ENCODE results near the gene NRG3.

The NRG3 gene

DNA sequence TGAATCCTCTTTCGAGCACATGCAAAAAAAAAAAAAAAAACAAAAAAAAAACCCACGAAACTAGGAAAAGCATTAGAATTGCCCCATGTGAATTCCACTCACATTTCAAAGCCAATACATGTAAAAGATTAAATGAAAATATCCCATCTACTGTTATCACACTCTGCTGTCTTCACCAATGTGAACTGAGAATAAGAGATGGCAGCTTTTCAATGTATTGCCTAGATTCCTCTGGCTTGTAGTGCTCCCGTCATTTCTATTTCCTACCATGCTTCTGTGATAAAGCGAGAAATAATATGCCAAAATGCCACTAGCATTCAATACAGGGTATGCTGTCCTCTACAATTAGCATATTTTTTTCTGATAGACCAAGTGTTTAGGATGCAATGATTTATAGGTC lies 517.0 kb downstream of the NRG3 start:
- DNase-seq (ENCODE audit: low spot score): no peak

DNA sequence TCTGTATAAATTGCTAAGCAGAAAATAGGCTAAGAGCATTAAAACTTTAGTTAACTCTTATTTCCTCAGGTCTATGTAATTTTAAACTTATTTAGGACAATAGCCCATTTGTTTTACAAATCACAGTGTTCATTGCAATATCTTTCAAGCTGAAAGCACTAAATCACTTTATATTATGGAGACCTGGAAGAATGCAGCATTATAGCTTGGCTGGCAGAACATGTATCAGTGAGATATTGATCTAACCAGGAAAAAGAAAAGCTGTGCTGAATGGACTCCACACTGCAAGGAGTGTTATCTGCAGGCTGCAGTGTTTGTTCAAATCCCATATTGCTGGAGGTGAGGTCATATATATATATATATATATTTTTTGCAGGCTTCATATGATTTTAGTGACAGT lies 517.5 kb downstream of the NRG3 start:
- DNase-seq (ENCODE audit: low spot score): no peak

DNA sequence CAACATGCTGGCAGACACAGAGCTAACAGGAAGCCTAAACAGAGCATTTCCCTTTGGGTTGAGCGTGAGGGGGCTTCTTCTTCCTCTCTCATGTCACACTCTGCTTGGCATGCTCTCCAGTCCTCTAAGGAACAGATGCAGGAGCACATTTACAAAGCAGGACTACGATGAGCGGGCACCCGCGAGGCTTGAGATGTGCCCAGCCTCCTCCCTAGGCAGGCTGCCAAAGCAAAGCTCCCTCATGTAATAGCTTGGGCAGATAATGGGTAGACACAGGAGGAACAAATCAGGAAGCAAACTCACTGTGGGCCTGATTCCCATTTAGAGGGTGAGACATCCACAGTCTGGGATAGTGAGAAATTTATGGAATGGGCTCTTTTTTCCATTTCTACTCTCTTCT lies 519.1 kb downstream of the NRG3 start:
- DNase-seq (ENCODE audit: low spot score): no peak

DNA sequence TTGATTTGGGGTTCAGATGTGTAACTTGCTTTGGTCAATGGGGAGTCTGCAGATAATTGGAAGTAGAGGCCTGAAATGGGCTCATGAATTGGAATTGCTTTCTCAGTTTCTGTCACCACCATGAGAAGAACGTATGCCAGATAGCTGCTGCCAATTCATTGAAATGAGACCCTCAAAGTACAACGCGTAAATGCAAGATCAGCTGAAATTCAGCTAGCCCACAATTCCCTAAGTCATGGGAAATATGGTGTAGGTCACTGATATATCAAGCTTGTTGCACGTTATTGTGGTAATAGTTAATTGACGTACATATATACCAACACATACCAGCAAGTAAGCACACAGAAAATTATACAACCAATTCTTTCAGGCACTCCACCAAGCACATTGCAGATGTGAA lies 520.0 kb downstream of the NRG3 start:
- no peak for DNase-seq (ENCODE audit: low spot score)

DNA sequence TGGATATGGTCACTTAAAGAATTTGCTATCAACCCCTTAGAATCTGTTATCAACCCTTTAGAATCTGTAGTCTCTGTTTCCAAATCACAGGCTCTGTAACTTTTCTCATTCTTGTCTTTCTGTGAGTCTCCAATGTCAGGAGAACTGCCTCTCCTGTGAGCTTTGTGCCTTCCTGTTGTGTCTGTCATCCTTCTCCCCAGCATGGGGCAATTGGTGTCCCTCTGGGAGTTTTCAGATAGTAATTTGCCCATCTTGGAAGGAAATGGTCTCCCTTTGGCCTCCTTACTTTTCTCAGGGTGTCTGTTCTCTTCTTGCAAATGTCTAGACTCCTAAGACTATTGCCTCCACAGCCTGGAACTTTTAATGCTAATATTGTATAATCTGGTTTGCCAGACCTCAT lies 521.9 kb downstream of the NRG3 start:
- DNase-seq (ENCODE audit: low spot score): no peak

DNA sequence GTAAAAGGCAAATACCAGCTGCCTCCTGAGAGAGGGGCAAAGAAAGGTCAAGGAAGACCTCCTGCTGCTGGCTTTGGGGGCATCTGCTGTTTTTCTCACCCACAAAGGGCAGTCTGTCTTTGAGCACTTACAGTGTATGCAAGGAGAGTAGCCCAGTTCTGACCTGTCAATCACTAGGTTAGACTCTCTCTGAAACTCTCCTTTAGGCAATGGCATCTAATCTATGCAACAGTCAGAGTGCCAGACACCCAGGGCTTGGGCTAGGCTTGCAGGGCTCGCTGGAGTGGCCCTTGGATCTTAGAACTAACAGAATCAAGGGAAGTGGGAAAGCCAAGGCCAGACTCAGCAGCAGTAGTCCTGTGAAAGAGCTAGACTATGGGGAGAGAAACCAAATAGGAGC lies 522.9 kb downstream of the NRG3 start:
- DNase-seq (ENCODE audit: low spot score): no peak

DNA sequence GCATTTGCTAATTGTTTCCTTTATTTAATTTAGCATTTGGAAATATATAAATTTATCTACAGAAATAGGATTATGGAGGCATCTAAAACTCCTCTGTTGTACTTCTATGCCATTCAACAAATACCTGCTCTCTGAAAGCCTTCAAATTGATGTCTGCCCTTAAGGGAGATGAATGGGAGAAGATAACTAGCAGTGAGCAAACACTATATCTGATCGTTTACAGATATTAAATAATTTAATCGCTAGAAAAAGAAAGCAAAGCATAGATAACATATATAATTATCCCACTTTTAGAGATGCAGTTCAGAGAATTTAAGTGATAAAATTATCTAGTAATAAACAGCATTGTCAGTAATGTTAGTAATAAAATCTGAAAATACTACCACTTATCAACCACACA lies 524.9 kb downstream of the NRG3 start:
- no peak for DNase-seq (ENCODE audit: low spot score)

DNA sequence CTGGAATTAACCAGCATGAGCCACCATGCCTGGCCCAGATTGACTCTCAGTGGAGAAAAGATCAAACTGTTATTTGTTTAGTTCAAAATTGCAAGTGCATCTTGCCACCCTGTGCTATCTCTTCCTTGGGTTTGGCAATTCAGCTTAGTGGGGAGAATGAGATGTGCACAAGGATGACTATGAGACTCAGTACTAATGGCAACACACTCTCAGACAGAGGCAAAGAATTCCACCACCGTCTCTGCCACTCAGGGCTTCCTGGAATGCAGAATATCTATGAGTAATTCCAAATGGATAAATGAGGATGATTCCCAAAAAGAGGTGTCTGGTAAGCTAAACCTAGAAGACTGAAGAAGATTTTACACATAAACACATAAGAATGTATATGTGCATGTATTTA lies 525.8 kb downstream of the NRG3 start:
- DNase-seq (ENCODE audit: low spot score): no peak

DNA sequence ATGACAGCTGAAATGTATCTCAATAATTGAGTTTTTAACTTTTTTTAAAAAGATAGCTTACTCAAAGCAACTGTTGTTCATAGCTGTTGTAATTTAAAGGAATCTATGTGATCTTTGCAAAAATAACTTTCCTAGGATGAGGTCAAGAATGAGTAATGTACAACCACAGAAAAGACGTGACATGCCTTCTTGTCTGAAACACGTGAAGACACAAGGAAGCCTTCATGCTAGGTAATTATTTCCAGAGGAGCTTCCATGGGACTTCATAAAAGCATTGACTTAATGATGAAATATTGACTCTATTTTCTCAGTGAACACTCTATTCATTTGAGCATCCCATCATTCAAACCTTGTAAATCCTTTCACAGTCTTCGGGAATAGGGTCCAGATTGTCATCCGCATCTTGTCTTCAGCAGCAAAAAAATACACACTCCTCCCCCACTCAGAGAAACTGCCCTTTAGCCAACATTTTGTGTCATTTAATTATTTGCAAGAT lies 528.0 kb downstream of the NRG3 start:
- DNase-seq (ENCODE audit: low spot score): no peak

DNA sequence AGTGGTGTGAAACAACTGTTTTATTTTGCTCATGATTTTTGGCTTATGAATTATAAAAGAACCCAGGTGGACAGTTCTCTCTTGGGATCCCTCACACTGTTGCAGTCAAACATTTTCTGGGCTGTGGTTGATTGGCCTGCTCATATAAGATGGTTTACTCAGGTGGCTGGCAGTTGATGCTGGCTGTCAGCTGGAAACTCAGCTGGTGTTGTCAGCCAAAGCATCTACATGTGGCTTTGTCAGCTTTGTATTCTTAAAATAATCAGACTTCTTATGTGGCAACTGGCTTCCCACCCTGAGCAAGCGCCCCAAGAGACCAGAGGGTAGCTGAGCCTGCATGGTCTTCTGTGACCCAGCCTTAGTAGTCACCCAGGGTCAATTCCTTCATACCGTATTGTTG lies 534.7 kb downstream of the NRG3 start:
- no peak for DNase-seq (ENCODE audit: low spot score)

DNA sequence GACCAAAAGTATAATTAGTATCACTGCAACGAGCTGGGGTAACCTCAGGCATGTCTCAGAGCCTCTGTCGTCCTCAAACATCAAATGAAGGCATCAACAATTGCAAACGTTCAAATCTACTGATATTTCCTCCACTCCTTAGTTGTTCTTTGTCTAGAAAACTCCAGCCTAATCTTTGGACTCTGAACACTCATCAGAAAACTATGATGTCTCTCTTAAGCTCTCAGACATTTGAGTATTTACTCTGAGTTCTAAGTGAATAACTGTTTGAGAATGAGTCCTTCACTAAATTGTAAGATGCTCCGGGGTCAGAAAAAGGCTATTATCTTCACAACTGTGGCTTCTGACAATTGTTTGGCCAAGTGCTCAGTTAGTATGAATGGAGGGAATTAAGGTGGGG lies 536.4 kb downstream of the NRG3 start:
- DNase-seq (ENCODE audit: low spot score): no peak

DNA sequence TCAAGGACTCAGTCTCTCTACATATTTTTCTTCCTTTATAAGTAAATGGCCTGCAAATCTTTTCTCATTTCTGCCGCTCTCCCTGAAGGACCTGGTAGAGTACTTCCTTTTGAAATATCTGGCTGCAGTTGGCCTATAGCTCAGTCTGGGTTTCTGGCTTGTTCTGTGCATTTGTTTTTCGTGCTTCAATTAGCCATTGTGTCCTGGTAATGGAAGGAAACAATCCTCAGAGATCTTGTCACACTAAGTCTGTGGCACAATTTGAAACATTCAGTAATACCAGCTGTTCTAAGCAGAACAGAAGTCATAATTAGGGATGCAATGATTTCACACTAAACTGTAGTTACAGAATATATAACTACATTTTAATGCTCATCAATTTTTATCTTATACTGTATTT lies 545.0 kb downstream of the NRG3 start:
- no peak for DNase-seq (ENCODE audit: low spot score)

DNA sequence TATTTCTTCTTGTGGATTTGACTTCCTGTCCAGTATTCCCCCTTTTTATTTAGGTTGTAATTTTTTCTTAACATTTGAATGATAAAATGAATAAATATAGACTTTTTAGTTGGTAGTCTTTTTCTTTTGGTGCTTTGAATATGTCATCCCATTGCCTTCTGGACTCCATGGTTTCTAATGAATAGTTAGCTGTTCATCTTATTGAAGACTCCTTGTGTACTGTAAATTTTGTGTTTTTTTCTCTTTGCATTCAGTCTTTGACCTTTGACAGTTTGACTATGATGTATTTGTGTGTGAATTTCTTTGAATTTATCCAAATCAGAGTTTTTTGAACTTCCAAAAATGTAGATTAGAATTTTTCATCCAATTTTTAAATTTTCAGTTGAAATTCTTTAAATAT lies 554.3 kb downstream of the NRG3 start:
- DNase-seq (ENCODE audit: low spot score): no peak

DNA sequence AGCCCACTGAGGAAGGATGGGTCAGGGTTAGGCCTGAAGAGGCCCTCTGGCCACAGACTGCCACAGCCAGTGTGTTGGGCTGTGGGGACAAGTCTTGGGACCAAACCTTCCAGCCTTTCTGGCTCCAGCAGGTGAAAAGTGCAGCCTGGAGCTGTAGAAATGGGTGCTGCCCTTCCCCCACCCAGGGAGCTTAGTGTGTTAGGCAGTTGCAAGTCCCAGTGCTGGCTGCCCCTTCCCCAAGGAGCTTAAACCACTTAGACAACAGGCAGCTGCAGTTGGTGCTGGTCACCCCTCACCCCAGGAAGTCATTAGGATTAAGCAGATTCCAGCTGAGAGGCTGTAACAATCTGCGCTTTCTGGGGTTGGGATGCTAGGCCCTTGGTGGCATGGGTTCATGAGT lies 563.3 kb downstream of the NRG3 start:
- no peak for DNase-seq (ENCODE audit: low spot score)

DNA sequence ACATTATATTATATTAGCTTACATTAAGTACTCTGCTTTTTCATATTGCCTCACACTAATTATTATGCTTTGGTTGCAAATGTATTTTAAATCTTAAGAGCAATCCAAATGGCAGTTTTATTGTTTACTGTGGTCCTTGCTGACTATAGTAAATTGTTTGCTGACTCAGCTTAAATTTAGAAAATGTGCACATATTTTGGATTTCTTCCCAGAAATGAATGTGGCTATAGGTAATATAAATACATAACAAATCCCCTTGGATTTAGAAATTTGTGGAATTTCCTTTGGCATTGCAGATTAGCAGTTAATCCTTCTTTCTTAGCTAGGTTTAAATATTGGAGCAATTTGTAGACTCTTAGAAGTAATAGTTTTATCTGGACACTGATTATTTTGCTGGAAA lies 565.8 kb downstream of the NRG3 start:
- no peak for DNase-seq (ENCODE audit: low spot score)

DNA sequence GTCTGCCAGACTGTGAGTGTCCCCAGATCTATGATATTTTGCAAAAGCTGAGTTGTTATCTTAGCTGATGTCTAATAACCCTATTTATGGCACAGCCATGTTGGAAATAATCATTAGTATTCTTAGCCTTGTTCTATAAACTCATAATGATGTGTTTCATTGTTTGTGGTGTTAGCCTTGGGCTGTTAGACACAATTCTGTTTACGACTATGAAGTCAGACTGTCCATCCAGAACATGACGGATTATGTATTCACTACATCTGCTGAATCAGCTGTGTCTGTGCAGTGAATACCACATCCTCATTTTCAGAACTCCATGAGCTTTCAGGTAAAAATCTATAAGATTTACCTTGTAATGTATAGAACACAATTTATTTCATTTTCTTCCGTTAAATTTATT lies 577.1 kb downstream of the NRG3 start:
- DNase-seq (ENCODE audit: low spot score): no peak

DNA sequence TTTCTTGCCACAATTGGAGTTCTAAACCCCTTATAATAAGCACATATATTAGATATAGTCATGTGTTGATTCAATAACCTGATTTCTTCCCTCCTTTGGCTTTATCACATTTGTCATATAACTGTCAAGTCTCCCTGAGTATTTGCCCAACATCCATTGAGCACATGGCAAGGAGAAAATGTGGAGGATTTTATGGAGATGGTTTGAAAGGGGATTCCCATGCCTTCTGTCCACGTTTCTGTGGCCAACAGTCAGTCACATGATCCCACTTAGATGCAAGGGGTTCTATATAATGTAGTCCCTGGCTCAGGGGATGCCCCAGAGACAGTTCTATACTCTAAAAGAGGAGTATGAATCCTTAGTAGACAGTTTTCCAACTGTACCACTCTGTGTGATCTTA lies 577.7 kb downstream of the NRG3 start:
- DNase-seq (ENCODE audit: low spot score): no peak

DNA sequence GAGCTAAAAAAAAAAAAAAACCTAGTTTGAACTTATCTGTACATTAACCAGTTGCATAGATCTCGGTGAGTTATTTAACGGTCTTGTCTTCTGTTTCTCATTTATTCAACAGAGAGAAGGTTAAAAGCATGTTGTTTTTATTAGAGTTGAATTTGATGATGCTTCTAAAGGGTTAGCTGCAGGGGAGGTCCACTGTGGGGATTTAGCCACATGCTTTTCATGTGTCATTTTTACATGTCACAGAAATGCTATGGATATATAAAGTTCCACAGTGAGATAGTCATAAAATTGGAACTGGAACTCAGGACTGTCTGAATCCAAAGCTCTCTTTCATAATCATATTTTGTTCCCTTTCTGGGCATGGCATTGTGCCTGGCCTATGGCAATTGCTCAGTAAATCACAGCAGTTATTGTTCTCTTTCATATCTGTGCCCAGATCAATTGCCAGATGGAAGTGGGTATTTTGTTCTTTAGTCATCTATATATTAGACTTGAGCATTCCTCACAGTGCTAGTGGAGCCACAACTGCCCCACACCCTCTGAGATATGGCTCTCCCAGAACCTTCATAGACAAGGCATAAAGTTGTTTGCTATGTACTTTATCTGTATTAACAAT lies 578.8 kb downstream of the NRG3 start:
- DNase-seq (ENCODE audit: low spot score): no peak

DNA sequence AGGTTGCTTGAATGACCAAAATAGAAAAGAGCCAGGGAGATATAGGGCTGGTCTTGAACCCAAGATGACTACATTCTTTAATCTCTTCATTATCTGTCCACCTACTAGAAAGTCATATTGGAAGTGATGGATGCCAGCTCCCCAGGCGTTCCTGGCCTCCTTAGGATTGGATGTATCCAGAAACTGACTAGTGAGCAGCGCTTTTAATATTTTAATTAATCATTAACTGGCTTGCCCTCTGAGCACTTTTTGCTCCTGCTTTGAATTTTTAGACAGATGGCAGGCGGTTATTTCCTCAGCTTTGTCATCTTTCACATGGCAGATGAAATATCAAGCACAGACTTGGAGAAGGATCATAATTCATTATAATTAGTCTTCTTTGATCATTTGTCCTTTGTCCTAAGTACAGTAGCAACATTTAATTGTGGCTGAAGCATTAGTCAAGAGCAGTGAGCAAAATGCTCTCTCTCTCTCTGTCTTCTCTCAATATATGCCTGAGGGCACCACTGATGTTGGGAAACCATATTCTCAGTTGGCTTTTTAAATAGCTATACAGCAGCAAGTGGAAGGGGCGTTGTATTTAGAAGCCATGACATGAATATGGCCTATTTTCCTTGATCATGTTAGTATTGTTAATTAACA lies 588.0 kb downstream of the NRG3 start:
- DNase-seq (ENCODE audit: low spot score): no peak

DNA sequence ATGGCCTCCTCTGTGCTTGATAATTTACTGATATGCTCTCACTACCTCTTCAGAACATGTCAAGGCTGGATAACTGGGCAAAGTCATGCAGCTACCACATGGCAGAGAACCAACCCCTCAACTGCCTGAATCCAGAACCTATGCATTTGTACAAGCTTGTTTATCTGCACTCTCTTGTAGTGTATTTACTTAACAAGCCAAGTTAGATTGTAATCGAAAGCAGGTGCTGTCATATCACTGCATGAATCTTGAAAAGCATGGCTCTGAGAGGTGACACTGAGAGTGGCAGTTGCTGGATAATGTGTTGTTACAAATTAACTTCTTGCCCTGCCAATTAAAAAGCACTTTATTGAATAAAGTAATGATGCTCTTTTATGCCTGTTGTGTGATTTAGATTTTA lies 588.6 kb downstream of the NRG3 start:
- no peak for DNase-seq (ENCODE audit: low spot score)

DNA sequence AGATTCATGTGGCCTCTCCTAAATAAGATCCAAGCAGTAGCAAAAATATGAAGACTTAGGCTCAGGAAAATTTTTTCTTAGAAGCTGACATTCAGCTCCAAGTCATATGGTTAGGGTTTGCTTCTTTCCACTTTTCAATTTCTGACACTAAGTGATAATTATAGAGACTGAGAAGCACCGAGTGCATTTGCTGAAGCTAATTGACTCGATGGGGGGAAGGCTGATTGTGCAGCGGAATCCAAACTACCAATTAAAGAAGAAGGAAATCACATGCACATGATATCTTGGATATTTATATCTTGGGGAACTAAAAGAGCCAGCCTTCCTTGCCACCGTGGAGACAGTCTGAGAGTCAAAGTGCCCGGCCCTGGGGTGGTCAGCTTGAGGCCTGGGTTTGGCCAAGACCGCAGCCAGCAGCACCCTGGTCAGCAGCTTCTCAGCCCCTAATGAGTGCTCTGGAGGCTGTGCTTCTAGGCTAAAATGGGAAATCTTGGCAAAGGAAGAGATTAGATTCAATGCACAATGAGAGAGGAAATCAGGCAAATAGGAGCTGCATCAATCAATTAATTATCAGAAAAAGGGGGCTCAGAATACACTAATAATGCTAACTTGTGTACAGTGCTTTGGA lies 589.3 kb downstream of the NRG3 start:
- DNase-seq (ENCODE audit: low spot score): no peak

DNA sequence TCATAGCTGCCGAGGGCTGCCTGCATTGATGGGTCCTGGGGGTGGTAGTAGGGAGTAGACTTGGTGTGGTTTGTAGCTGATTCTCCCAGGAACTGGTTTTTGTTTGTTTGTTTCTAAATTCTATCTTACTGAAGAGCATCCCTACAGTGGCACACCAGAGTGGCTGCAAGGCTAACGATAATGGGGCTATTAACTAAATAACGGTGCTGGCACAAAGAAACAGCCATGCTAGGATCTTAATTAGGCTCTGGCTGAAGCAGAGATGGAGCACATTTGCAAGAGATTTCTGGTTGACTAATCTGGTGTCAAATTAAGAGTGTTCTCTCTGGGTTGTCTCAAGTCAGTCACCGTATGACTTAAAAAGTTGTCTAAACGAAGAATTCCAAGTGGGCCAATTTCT lies 590.0 kb downstream of the NRG3 start:
- no peak for DNase-seq (ENCODE audit: low spot score)

DNA sequence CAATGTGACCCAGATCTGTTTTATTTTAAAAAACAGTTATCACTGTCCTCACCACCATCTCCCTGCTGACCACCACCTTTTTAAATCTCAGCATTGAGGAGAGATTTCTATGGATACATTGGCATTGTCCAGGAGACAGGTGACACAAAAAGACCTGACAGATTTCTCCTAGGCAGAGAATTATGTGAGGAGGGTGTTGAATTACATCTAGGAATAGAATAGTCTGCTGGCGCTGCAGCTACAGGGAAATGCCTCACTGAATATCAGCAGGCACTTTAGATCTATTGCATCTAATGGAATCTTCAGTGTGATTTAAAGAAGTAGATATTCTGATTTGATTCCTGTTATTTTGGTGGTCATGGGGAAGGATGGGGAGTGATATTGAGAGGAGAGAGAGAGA lies 593.5 kb downstream of the NRG3 start:
- DNase-seq (ENCODE audit: low spot score): no peak
